Naive B cell (primary cell): ENCODE measurements around the gene HAVCR2. TPM values are rescaled to one million over a fixed set of nuclear protein-coding genes. Genes with fewer than 3 reads are reported as not detected.
"Not testable (repeated sequence)": the region's sequence is repeated elsewhere in the genome, so short reads cannot be mapped to it uniquely, and the experiment has no call there.

Experiments
- ATAC-seq, 2 donors: fragments of 150-1000 bp; cut with Tn5 transposase; 2 replicates each; pipeline ENCODE4 v1.10.0; 2021; ENCODE audit warnings: low read depth in 2 of 2, mild to moderate bottlenecking in 2 of 2, moderate library complexity in 2 of 2
- DNase-seq: peaks from one replicate; pipeline ENCODE4 v3.0.0; 2022
- H3K27ac Mint-ChIP-seq, 6 donors: one replicate each; pipeline ENCODE4 v1.8.0; 2020 to 2022; ENCODE audit warnings: mild to moderate bottlenecking in 6 of 6, mixed read lengths in 6 of 6, moderate library complexity in 5 of 6, inconsistent platforms in 2 of 6
- H3K27me3 Mint-ChIP-seq, 3 donors: one replicate each; pipeline ENCODE4 v1.8.0; 2021 to 2022; ENCODE audit warnings: mixed read lengths in 3 of 3, mild to moderate bottlenecking in 1 of 3
- H3K36me3 Mint-ChIP-seq, 2 donors: one replicate each; pipeline ENCODE4 v1.8.0; 2020 to 2022; ENCODE audit warnings: mixed read lengths in 2 of 2, inconsistent platforms in 1 of 2, mild to moderate bottlenecking in 1 of 2
- H3K4me1 Mint-ChIP-seq, 3 donors: one replicate each; pipeline ENCODE4 v1.8.0; 2020 to 2022; ENCODE audit warnings: mixed read lengths in 3 of 3, inconsistent platforms in 1 of 3, mild to moderate bottlenecking in 1 of 3, moderate library complexity in 1 of 3
- H3K4me3 Mint-ChIP-seq, 8 donors: one replicate each; pipeline ENCODE4 v1.8.0; 2020 to 2022; ENCODE audit warnings: mild to moderate bottlenecking in 8 of 8, mixed read lengths in 8 of 8, moderate library complexity in 8 of 8, inconsistent platforms in 2 of 8
- H3K9me3 Mint-ChIP-seq, 7 donors: one replicate each; pipeline ENCODE4 v1.8.0; 2020 to 2022; ENCODE audit warnings: mixed read lengths in 7 of 7, mild to moderate bottlenecking in 5 of 7, inconsistent platforms in 2 of 7, moderate library complexity in 1 of 7
- polyA plus RNA-seq, 6 donors: library from polyadenylated mRNA; unstranded; fragments of 300-500 nt; fragmentation: Illumina TruSeq; gene quantifications; one replicate each; pipeline ENCODE4 v1.2.3, GENCODE V29; 2021; ENCODE audit warnings: low read depth in 6 of 6

The HAVCR2 gene
- polyA plus RNA-seq, 6 donors from 2014 or later = 0.27 to 2.5 (median 0.53) TPM; not detected in 1

- peaks cover 0 to 1% (median 0%) of the 10 kb centered on the region in 7 donors for H3K9me3 Mint-ChIP-seq
- no peak for DNase-seq
- no peak overlapping the region for H3K4me3 Mint-ChIP-seq
- peaks cover 0 to 2% (median 0%) of the 10 kb centered on the region in 3 donors for H3K4me1 Mint-ChIP-seq
- no peak for ATAC-seq
- no peaks in the 10 kb centered on the region for H3K27me3 Mint-ChIP-seq
- H3K36me3 Mint-ChIP-seq = no peaks in the 10 kb centered on the region
- no peak overlapping the region for H3K27ac Mint-ChIP-seq
Observed at GRCh38 chr5:157072508-157072907, 36.3 kb downstream of the HAVCR2 start.

- Mint-ChIP-seq H3K36me3 (no peaks in the 10 kb centered on the region), H3K9me3 (peaks cover 0 to under 1% (median 0%) of the 10 kb centered on the region in 7 donors), H3K27me3 (no peaks in the 10 kb centered on the region), H3K4me3 (no peak overlapping the region), H3K27ac (no peak overlapping the region), H3K4me1 (peaks cover 0 to under 1% (median 0%) of the 10 kb centered on the region in 3 donors)
- no peak for DNase-seq
- no peak for ATAC-seq
Observed at GRCh38 chr5:157069949-157070348, 38.9 kb downstream of the HAVCR2 start.

- H3K36me3 Mint-ChIP-seq = no peaks in the 10 kb centered on the region
- no peak for ATAC-seq
- H3K9me3 Mint-ChIP-seq = no peaks in the 10 kb centered on the region
- H3K27ac Mint-ChIP-seq = no peak overlapping the region
- no peak for DNase-seq
- H3K4me3 Mint-ChIP-seq = no peak overlapping the region
- H3K27me3 Mint-ChIP-seq = no peaks in the 10 kb centered on the region
- no peaks in the 10 kb centered on the region for H3K4me1 Mint-ChIP-seq
Observed at GRCh38 chr5:157068785-157069184, 40.1 kb downstream of the HAVCR2 start.

- no peak overlapping the region for H3K27ac Mint-ChIP-seq
- no peaks in the 10 kb centered on the region for H3K27me3 Mint-ChIP-seq
- H3K36me3 Mint-ChIP-seq = no peaks in the 10 kb centered on the region
- no peak for ATAC-seq
- no peaks in the 10 kb centered on the region for H3K4me1 Mint-ChIP-seq
- H3K9me3 Mint-ChIP-seq = no peaks in the 10 kb centered on the region
- H3K4me3 Mint-ChIP-seq = no peak overlapping the region
- no peak for DNase-seq
Observed at GRCh38 chr5:157068339-157068738, 40.5 kb downstream of the HAVCR2 start.

GRCh38 chr5:157067005-157067404 is 41.8 kb downstream of the HAVCR2 start:
- no peak overlapping the region for H3K4me3 Mint-ChIP-seq
- DNase-seq = no peak
- peak overlapping the region in 1 of 6 donors; percentile 78 for H3K27ac Mint-ChIP-seq
- H3K36me3 Mint-ChIP-seq = no peaks in the 10 kb centered on the region
- H3K9me3 Mint-ChIP-seq = no peaks in the 10 kb centered on the region
- H3K4me1 Mint-ChIP-seq = no peaks in the 10 kb centered on the region
- ATAC-seq = no peak
- H3K27me3 Mint-ChIP-seq = no peaks in the 10 kb centered on the region

GRCh38 chr5:157066080-157066479 is 42.8 kb downstream of the HAVCR2 start:
- no peaks in the 10 kb centered on the region for H3K36me3 Mint-ChIP-seq
- DNase-seq (no peak), ATAC-seq (no peak)
- no peaks in the 10 kb centered on the region for H3K9me3 Mint-ChIP-seq
- H3K27ac Mint-ChIP-seq = no peak overlapping the region
- H3K4me1 Mint-ChIP-seq = no peaks in the 10 kb centered on the region
- no peaks in the 10 kb centered on the region for H3K27me3 Mint-ChIP-seq
- H3K4me3 Mint-ChIP-seq = no peak overlapping the region

- ATAC-seq = no peak
- no peak for DNase-seq
- H3K4me1 Mint-ChIP-seq = no peaks in the 10 kb centered on the region
- no peak overlapping the region for H3K4me3 Mint-ChIP-seq
- no peaks in the 10 kb centered on the region for H3K27me3 Mint-ChIP-seq
- H3K36me3 Mint-ChIP-seq = no peaks in the 10 kb centered on the region
- H3K27ac Mint-ChIP-seq = peak overlapping the region in 1 of 6 donors; percentile 42
- no peaks in the 10 kb centered on the region for H3K9me3 Mint-ChIP-seq
Observed at GRCh38 chr5:157063776-157064430, 44.9 kb downstream of the HAVCR2 start.

GRCh38 chr5:157059891-157060290 is 49.0 kb downstream of the HAVCR2 start:
- Mint-ChIP-seq H3K27ac (no peak overlapping the region), H3K4me1 (no peaks in the 10 kb centered on the region)

GRCh38 chr5:157059093-157059539 is 49.7 kb downstream of the HAVCR2 start, which contains the start of gene HAVCR1:
Gene HAVCR1 (minus strand): TSS chr5:157059116. CDS start chr5:157057943, 1,173 bp downstream.
- Mint-ChIP-seq H3K4me1 (no peaks in the 10 kb centered on the region), H3K4me3 (no peak within 1 kb of the TSS), H3K36me3 (no peaks in the 10 kb centered on the region), H3K27ac (no peak within 1 kb of the TSS), H3K9me3 (no peaks in the 10 kb centered on the region), H3K27me3 (peaks cover 0 to 10% (median 0%) of the 10 kb centered on the region in 3 donors)
- ATAC-seq (no peak), DNase-seq (no peak)

More at GRCh38 chr5:157059891-157060290, 49.0 kb downstream of the HAVCR2 start:
- Mint-ChIP-seq H3K36me3 (no peaks in the 10 kb centered on the region), H3K4me3 (no peak overlapping the region), H3K9me3 (no peaks in the 10 kb centered on the region), H3K27me3 (peaks cover 0 to 10% (median 0%) of the 10 kb centered on the region in 3 donors)
- DNase-seq = no peak
- no peak for ATAC-seq

GRCh38 chr5:157057459-157058370 is 51.1 kb downstream of the HAVCR2 start:
- peak overlapping the region in 1 of 6 donors; percentile 54 for H3K27ac Mint-ChIP-seq
- peaks cover 0 to 10% (median 0%) of the 10 kb centered on the region in 3 donors for H3K27me3 Mint-ChIP-seq
- H3K9me3 Mint-ChIP-seq = no peaks in the 10 kb centered on the region
- no peak overlapping the region for H3K4me3 Mint-ChIP-seq
- no peaks in the 10 kb centered on the region for H3K4me1 Mint-ChIP-seq
- no peaks in the 10 kb centered on the region for H3K36me3 Mint-ChIP-seq
- ATAC-seq = no peak
- no peak for DNase-seq

GRCh38 chr5:157056848-157057247 is 52.0 kb downstream of the HAVCR2 start:
- H3K27ac Mint-ChIP-seq, H3K4me1 Mint-ChIP-seq, H3K9me3 Mint-ChIP-seq, H3K36me3 Mint-ChIP-seq, H3K4me3 Mint-ChIP-seq, DNase-seq, ATAC-seq: not testable (repeated sequence)
- peaks cover 0 to 18% (median 5%) of the 10 kb centered on the region in 3 donors for H3K27me3 Mint-ChIP-seq

- Mint-ChIP-seq H3K9me3 (peaks cover 0 to 2% (median 0%) of the 10 kb centered on the region in 7 donors), H3K27me3 (peaks cover 0 to 17% (median 11%) of the 10 kb centered on the region in 3 donors), H3K27ac (no peak overlapping the region), H3K4me3 (no peak overlapping the region), H3K4me1 (peaks cover 7 to 8% (median 8%) of the 10 kb centered on the region in 3 donors), H3K36me3 (no peaks in the 10 kb centered on the region)
- no peak for ATAC-seq
- no peak for DNase-seq
Observed at GRCh38 chr5:157051604-157052245, 57.1 kb downstream of the HAVCR2 start.

GRCh38 chr5:157050050-157050449 is 58.8 kb downstream of the HAVCR2 start:
- no peaks in the 10 kb centered on the region for H3K36me3 Mint-ChIP-seq
- ATAC-seq (no peak), DNase-seq (no peak)
- H3K27me3 Mint-ChIP-seq = peaks cover 0 to 17% (median 11%) of the 10 kb centered on the region in 3 donors
- H3K9me3 Mint-ChIP-seq = peaks cover 0 to 2% (median 0%) of the 10 kb centered on the region in 7 donors
- peaks cover 7 to 8% (median 8%) of the 10 kb centered on the region in 3 donors for H3K4me1 Mint-ChIP-seq
- peak overlapping the region in 1 of 6 donors; percentile 53 for H3K27ac Mint-ChIP-seq
- peak overlapping the region in 2 of 8 donors; percentile 8 to 41 for H3K4me3 Mint-ChIP-seq
